KOPT-K1 (cell line): ENCODE measurements around the gene SLC39A8.

Experiments used
- H3K27ac ChIP-seq: fragments of 200-600 bp; sonication (generic); 2 replicates; pipeline ENCODE4 v1.5.1; 2016; ENCODE audit warnings: antibody characterized with exemption, mild to moderate bottlenecking, low read depth, low read length; ENCODE audit not compliant: poor library complexity, severe bottlenecking
- H3K36me3 ChIP-seq: fragments of 200-600 bp; sonication (generic); 2 replicates; pipeline ENCODE4 v1.5.1; 2017; ENCODE audit warnings: antibody characterized with exemption, mild to moderate bottlenecking, low read length, moderate library complexity; ENCODE audit not compliant: insufficient read depth
- H3K9me3 ChIP-seq: fragments of 200-600 bp; sonication (generic); 2 replicates; pipeline ENCODE4 v1.5.1; 2017; ENCODE audit warnings: antibody characterized with exemption, low read length, mild to moderate bottlenecking; ENCODE audit not compliant: insufficient read depth, poor library complexity, severe bottlenecking

The SLC39A8 gene

GRCh38 chr4:102350634-102351033 is 5.4 kb upstream of the SLC39A8 start:
- Histone ChIP-seq H3K9me3 (no peaks in the 10 kb centered on the region), H3K27ac (no peak overlapping the region), H3K36me3 (no peaks in the 10 kb centered on the region)

GRCh38 chr4:102348701-102349100 is 3.4 kb upstream of the SLC39A8 start:
- H3K9me3 ChIP-seq: no peaks in the 10 kb centered on the region
- no peaks in the 10 kb centered on the region for H3K36me3 ChIP-seq
- H3K27ac ChIP-seq: no peak overlapping the region

GRCh38 chr4:102345795-102346100 is 466 bp upstream of the SLC39A8 start:
- H3K36me3 ChIP-seq: no peaks in the 10 kb centered on the region
- H3K9me3 ChIP-seq: no peaks in the 10 kb centered on the region
- peak overlapping the region; percentile 97 for H3K27ac ChIP-seq

- peak overlapping the region; percentile 97 for H3K27ac ChIP-seq
- no peaks in the 10 kb centered on the region for H3K36me3 ChIP-seq
- no peaks in the 10 kb centered on the region for H3K9me3 ChIP-seq
Observed at GRCh38 chr4:102344520-102344953, 745 bp downstream of the SLC39A8 start.

GRCh38 chr4:102343964-102344519 is 1.2 kb downstream of the SLC39A8 start:
- H3K9me3 ChIP-seq: no peaks in the 10 kb centered on the region
- no peaks in the 10 kb centered on the region for H3K36me3 ChIP-seq
- H3K27ac ChIP-seq: peak overlapping the region; percentile 97

GRCh38 chr4:102342404-102343074 is 2.7 kb downstream of the SLC39A8 start:
- Histone ChIP-seq H3K36me3 (no peaks in the 10 kb centered on the region), H3K27ac (no peak overlapping the region), H3K9me3 (no peaks in the 10 kb centered on the region)

GRCh38 chr4:102341201-102341600 is 4.1 kb downstream of the SLC39A8 start:
- Histone ChIP-seq H3K36me3 (no peaks in the 10 kb centered on the region), H3K9me3 (no peaks in the 10 kb centered on the region), H3K27ac (no peak overlapping the region)

GRCh38 chr4:102339018-102339417 is 6.3 kb downstream of the SLC39A8 start:
- Histone ChIP-seq H3K27ac (no peak overlapping the region), H3K9me3 (no peaks in the 10 kb centered on the region), H3K36me3 (no peaks in the 10 kb centered on the region)

- Histone ChIP-seq H3K36me3 (no peaks in the 10 kb centered on the region), H3K9me3 (no peaks in the 10 kb centered on the region), H3K27ac (no peak overlapping the region)
Observed at GRCh38 chr4:102338405-102338804, 6.9 kb downstream of the SLC39A8 start.

- Histone ChIP-seq H3K9me3 (no peaks in the 10 kb centered on the region), H3K36me3 (no peaks in the 10 kb centered on the region), H3K27ac (no peak overlapping the region)
Observed at GRCh38 chr4:102335616-102336015, 9.7 kb downstream of the SLC39A8 start.

GRCh38 chr4:102334624-102335023 is 10.7 kb downstream of the SLC39A8 start:
- no peak overlapping the region for H3K27ac ChIP-seq
- no peaks in the 10 kb centered on the region for H3K36me3 ChIP-seq

GRCh38 chr4:102333787-102334186 is 11.5 kb downstream of the SLC39A8 start:
- Histone ChIP-seq H3K9me3 (no peaks in the 10 kb centered on the region), H3K36me3 (no peaks in the 10 kb centered on the region), H3K27ac (no peak overlapping the region)

More at GRCh38 chr4:102334624-102335023, 10.7 kb downstream of the SLC39A8 start:
- H3K9me3 ChIP-seq: no peaks in the 10 kb centered on the region

GRCh38 chr4:102328045-102328444 is 17.2 kb downstream of the SLC39A8 start:
- no peak overlapping the region for H3K27ac ChIP-seq
- H3K36me3 ChIP-seq: no peaks in the 10 kb centered on the region
- H3K9me3 ChIP-seq: no peaks in the 10 kb centered on the region

GRCh38 chr4:102326951-102327350 is 18.3 kb downstream of the SLC39A8 start:
- no peaks in the 10 kb centered on the region for H3K9me3 ChIP-seq
- no peaks in the 10 kb centered on the region for H3K36me3 ChIP-seq

GRCh38 chr4:102324730-102325129 is 20.6 kb downstream of the SLC39A8 start:
- Histone ChIP-seq H3K36me3 (no peaks in the 10 kb centered on the region), H3K27ac (no peak overlapping the region), H3K9me3 (no peaks in the 10 kb centered on the region)

More at GRCh38 chr4:102326951-102327350, 18.3 kb downstream of the SLC39A8 start:
- no peak overlapping the region for H3K27ac ChIP-seq

GRCh38 chr4:102322736-102323135 is 22.5 kb downstream of the SLC39A8 start:
- H3K27ac ChIP-seq: no peak overlapping the region

More at GRCh38 chr4:102322736-102323135, 22.5 kb downstream of the SLC39A8 start:
- Histone ChIP-seq H3K36me3 (no peaks in the 10 kb centered on the region), H3K9me3 (no peaks in the 10 kb centered on the region)
